Neural crest cell (in vitro differentiated cells): ENCODE data around the gene EYS. TPM values are rescaled to one million over a fixed set of nuclear protein-coding genes. Genes with fewer than 3 reads are reported as not detected.

Source experiments
- DNase-seq: peaks from one replicate; pipeline ENCODE4 v3.0.0; 2021; ENCODE audit warnings: low read depth, mixed read lengths, low spot score
- H3K27ac Mint-ChIP-seq: one replicate; pipeline ENCODE4 v1.8.0; 2021; ENCODE audit warnings: mild to moderate bottlenecking, mixed read lengths; ENCODE audit not compliant: unreplicated experiment
- H3K27me3 Mint-ChIP-seq: 2 replicates; pipeline ENCODE4 v1.8.0; 2021; ENCODE audit warnings: low read depth, mild to moderate bottlenecking, mixed read lengths
- H3K36me3 Mint-ChIP-seq: 2 replicates; pipeline ENCODE4 v1.8.0; 2021; ENCODE audit warnings: low read depth, mild to moderate bottlenecking, mixed read lengths
- H3K4me1 Mint-ChIP-seq: 2 replicates; pipeline ENCODE4 v1.8.0; 2021; ENCODE audit warnings: mixed read lengths
- H3K4me3 Mint-ChIP-seq: one replicate; pipeline ENCODE4 v1.8.0; 2021; ENCODE audit warnings: mild to moderate bottlenecking, mixed read lengths
- H3K9me3 Mint-ChIP-seq: 2 replicates; pipeline ENCODE4 v1.8.0; 2021; ENCODE audit warnings: mixed read lengths
- total RNA-seq: library from RNA; stranded (reverse); gene quantifications from 2 replicates; pipeline ENCODE4 v1.2.1, GENCODE V29; 2021
- TF ChIP-seq, protein P1 (sequence below): fragments of 200-600 bp; sonication (generic); conservative IDR thresholded peaks from 2 replicates; pipeline ENCODE4 v1.5.0; 2021; ENCODE audit warnings: antibody characterized with exemption, mild to moderate bottlenecking

Gene EYS
- total RNA-seq, 1 donor from 2014 or later, result 0.40 TPM

DNA sequence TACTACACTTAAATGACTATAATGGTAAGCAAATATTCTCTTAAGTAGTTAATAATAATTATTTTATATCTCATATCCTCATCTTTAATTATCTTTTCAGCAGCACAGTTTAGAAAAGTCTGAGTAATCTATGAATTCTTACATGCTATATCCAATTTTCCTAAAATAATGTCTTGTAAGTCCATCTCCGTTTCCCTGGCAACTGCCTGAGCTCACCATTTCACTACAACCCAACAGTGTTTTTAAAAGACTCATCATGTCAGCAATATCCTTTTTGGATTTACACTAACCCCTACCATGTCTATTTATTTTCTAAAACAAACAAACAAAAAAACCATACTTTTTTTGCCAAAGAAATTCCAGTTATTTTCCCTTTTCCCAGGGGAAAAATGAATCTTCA, 859.6 kb downstream of the EYS start:
- Mint-ChIP-seq H3K27me3 (no peaks in the 10 kb centered on the region), H3K4me3 (no peak overlapping the region), H3K9me3 (peaks cover 6% of the 10 kb centered on the region), H3K27ac (no peak overlapping the region), H3K36me3 (peaks cover 4% of the 10 kb centered on the region), H3K4me1 (no peaks in the 10 kb centered on the region)
- TF ChIP-seq, protein P1, sequence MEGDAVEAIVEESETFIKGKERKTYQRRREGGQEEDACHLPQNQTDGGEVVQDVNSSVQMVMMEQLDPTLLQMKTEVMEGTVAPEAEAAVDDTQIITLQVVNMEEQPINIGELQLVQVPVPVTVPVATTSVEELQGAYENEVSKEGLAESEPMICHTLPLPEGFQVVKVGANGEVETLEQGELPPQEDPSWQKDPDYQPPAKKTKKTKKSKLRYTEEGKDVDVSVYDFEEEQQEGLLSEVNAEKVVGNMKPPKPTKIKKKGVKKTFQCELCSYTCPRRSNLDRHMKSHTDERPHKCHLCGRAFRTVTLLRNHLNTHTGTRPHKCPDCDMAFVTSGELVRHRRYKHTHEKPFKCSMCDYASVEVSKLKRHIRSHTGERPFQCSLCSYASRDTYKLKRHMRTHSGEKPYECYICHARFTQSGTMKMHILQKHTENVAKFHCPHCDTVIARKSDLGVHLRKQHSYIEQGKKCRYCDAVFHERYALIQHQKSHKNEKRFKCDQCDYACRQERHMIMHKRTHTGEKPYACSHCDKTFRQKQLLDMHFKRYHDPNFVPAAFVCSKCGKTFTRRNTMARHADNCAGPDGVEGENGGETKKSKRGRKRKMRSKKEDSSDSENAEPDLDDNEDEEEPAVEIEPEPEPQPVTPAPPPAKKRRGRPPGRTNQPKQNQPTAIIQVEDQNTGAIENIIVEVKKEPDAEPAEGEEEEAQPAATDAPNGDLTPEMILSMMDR, result no peak
- no peak for DNase-seq

DNA sequence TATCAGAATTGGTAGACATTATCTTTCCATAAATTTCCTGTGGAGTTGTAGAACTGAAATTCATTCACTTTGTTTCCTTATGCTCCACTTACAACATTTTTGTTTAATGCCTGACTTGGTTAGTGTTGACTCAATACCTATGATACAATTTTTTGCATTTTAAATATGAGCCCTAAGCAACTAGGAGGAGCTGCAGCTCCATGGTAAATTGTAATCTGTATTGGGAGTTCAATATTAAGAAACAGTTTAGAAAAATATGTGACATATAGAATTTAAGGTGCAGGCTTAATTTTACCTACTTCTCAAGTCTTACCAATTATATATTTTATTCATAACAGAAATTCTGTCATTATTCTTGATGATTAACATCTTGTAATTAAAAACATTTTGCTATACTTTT, 868.3 kb downstream of the EYS start:
- H3K27ac Mint-ChIP-seq, result no peak overlapping the region
- no peaks in the 10 kb centered on the region for H3K27me3 Mint-ChIP-seq
- no peak overlapping the region for H3K4me3 Mint-ChIP-seq
- H3K36me3 Mint-ChIP-seq, result no peaks in the 10 kb centered on the region
- H3K4me1 Mint-ChIP-seq, result no peaks in the 10 kb centered on the region
- no peak for DNase-seq
- no peaks in the 10 kb centered on the region for H3K9me3 Mint-ChIP-seq
- TF ChIP-seq, protein P1, result no peak

- no peaks in the 10 kb centered on the region for H3K4me1 Mint-ChIP-seq
- peaks cover 2% of the 10 kb centered on the region for H3K9me3 Mint-ChIP-seq
- no peak overlapping the region for H3K27ac Mint-ChIP-seq
- no peak for DNase-seq
- no peak overlapping the region for H3K4me3 Mint-ChIP-seq
- no peaks in the 10 kb centered on the region for H3K27me3 Mint-ChIP-seq
- H3K36me3 Mint-ChIP-seq, result no peaks in the 10 kb centered on the region
- TF ChIP-seq, protein P1, result no peak
Measured at GRCh38 chr6:64831680-64832079, 875.3 kb downstream of the EYS start.

GRCh38 chr6:64817525-64817924, 889.5 kb downstream of the EYS start:
- no peak for DNase-seq
- Mint-ChIP-seq H3K4me3 (no peak overlapping the region), H3K4me1 (no peaks in the 10 kb centered on the region), H3K27ac (no peak overlapping the region), H3K27me3 (no peaks in the 10 kb centered on the region), H3K9me3 (no peaks in the 10 kb centered on the region), H3K36me3 (no peaks in the 10 kb centered on the region)
- TF ChIP-seq, protein P1, result no peak

DNA sequence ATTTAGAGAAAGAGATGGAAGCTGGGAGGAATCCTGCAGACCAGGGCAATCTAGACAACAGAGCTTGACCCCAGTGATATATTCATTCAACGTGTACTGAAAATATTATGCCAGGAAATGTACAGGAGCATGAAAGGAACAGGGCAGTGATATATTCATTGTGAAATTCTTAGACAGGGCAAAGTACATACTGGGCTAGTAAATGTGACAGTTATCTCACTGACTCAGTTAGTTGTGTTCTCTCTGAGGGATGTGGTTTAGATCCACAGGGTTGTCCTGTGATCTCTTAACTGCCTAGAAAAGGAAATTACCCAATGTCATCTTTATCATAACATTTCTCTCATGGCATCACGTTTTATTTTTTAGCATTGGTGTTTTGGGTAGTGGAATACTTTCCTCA, 891.3 kb downstream of the EYS start:
- H3K9me3 Mint-ChIP-seq, result no peaks in the 10 kb centered on the region
- H3K27ac Mint-ChIP-seq, result no peak overlapping the region
- H3K27me3 Mint-ChIP-seq, result no peaks in the 10 kb centered on the region

More for the DNA sequence above, 891.3 kb downstream of the EYS start:
- H3K4me3 Mint-ChIP-seq, result no peak overlapping the region
- TF ChIP-seq, protein P1, result no peak
- no peaks in the 10 kb centered on the region for H3K4me1 Mint-ChIP-seq
- no peaks in the 10 kb centered on the region for H3K36me3 Mint-ChIP-seq
- DNase-seq, result no peak
